Central memory CD4-positive, alpha-beta T cell (primary cell): ENCODE data around the gene MAJIN.

Experiments
- DNase-seq: peaks from one replicate; pipeline ENCODE4 v3.0.0; 2022

The MAJIN gene

DNA sequence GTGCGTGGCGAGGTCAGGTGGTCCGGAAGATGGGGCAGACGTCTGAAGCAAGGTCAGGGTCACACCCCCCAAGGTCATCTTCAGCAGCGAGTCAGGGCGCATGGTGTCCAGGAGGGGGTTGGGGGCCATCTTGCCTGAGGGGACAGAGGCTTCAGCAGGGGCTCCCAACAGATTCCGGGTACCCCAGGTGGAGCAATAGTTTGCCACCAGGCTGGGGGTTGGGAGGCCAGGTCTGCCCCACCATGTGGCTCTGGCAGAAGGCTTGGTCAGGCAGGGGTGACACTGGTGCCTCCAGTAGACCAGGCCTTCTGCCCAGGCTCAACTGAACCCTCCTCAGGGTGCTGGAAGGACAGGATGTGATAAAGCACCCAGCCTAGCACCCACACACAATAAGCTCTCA is 60.8 kb downstream of the MAJIN start:
- DNase-seq: no peak

DNA sequence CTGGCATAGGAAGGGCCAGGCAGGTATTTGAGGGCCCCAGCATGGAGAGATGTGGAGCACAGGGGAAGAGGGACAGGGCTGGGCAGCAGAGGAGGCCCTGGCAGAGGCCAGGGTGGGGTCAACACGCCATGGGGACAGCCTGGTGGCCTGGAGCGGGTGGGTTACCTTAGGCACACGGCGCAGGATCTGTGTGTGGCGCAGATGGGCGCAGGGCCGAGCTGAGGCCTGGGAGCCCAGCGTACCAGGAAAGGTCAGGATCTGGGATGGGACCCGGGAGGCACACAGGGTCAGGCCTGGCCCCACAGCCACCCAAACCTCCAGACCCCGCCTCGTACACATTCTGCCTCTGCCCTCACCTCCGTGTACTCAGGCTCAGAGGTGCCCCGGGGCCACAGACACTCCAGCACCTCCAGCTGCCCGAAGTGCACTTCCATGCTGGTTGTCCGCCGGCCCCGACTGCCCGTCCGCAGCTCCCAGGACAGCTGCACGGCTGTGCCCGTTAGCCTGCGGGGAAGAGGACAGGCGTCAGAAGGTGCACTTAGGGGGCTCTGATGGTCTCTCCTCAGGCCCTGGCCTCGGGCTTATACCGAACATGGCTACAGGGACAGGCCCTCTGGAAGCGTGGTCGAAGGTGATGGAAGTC is 61.3 kb downstream of the MAJIN start:
- DNase-seq: no peak

DNA sequence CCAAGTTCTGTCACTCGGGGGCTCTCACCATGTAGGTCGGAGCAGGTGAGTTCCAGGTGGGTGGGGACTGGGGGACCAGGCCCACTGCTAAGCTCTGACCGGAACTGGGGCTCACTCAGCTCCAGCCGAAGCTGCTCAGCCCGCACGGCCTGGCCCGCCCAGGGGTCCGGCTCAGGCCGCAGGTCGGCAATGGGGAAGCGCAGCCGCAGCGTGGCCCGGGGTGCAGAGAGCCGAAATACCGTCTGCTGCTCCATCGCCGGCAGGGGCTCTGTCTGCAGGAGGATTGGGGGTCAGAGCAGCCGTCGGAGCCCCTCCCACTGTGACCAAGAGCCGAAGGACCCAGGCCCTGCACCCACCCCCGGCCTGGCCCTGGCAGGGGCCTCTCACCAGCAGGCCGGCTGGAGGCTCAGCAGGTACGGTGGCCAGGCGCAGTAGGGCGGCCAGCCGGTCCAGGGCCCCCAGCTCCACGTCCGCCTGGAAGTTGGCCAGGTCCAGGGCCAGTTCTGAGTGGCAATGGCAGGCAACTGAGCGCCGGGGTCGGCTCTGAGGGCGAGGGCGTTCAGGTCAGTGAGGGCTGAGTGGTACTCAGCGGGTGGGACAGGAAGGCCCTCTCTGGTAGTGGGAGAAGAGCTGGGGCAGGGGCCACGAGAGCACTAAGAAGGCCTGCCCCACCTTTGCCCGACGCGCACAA is 62.1 kb downstream of the MAJIN start:
- no peak for DNase-seq

DNA sequence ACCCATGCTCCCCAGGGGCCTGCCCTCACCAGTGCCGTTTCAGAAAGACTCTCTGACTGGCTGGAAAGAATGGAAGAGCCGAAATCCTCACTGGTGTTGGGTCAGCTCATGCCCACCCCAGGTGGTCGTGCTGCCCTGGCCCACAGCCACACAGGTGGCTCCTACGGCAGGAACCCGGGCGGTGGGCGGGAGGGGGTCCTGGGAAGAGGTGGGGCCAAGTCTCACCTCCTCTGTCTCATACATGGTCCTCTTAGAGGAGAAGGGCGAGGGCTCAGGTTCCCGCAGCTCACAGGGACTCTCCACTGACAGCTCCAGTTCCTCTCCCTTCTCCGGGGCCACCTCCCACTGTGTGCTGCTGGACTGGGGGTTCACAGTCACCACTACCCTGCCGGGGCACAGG is 63.1 kb downstream of the MAJIN start:
- no peak for DNase-seq

DNA sequence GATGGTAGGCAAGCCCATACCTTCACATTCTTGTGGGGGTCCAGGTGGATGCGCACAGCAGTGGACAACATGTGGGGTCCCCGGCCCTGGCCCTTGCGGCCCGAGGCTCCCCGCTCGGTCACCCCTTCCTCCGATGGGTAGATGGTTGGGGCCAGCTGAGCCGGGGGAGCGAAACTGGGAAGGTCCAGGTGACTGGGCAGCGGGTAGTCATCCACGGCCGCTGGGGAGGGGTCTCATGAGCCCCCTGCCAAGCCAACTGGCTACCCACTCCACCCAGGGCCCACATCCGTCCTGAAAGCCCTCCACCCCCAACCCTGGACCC is 65.6 kb downstream of the MAJIN start:
- no peak for DNase-seq

DNA sequence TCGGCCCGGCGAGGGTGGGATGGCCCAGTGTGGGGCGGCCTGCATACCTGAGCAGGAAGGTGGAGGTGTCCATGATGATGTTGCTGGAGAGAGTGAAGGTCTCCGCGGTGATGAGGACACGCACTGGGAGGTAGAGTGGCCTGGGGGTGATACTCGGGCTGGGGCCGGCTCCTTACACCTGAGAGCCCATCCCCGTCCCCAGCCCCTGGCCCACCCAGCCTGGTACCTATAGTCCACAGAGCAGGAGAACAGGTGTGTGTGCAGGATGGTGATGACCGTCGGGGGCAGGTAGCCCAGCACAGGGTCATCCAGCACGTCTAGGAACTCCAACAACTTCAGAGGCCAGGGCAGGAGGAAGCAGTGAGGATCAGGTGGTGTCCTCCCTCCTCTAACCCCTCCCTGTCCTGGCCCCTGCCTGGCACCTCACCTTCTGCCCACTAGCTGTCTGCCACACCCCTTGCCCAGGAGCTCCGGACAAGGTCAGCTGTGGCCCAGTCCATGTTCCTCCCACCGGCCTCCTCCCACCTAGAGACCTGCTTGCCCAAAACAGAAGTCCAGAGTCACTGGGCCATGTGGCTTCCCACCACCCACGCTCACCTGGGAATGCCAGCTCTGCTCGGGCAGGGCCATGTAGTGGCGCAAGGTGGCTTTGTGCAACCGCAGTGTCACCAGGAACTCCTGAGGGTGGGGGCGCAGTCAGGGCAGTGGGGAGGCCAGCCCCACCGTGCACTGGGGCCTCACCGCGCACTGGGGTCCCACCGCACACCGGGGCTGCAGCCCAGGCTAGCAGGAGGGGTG is 66.2 kb downstream of the MAJIN start:
- DNase-seq: no peak

DNA sequence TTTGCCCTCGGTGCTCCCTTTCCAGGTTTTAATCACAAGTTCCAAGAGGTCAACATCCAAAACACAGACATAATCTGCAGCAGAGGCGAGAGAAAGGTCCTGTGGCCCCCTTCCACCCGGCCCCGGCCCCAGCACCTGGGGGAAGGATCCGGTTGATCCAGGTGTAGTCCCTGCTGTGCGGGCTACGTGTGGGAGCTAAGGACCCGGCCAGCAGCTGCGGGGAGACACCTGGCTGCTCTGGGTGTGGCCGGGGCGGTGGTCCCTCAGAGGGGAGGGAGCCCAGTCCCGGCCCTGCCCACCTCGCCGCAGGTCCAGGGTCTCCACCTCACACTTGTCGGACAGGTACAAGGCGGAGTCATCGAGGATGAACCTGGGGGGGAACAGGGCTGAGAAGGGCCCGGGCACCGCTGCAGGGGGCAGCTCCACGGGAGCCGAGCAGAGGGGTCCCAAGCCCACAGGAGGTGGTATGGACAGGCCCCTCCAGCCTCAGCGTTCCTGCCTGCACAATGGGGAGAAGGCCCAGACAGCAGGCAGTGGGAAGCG is 68.5 kb downstream of the MAJIN start:
- no peak for DNase-seq

DNA sequence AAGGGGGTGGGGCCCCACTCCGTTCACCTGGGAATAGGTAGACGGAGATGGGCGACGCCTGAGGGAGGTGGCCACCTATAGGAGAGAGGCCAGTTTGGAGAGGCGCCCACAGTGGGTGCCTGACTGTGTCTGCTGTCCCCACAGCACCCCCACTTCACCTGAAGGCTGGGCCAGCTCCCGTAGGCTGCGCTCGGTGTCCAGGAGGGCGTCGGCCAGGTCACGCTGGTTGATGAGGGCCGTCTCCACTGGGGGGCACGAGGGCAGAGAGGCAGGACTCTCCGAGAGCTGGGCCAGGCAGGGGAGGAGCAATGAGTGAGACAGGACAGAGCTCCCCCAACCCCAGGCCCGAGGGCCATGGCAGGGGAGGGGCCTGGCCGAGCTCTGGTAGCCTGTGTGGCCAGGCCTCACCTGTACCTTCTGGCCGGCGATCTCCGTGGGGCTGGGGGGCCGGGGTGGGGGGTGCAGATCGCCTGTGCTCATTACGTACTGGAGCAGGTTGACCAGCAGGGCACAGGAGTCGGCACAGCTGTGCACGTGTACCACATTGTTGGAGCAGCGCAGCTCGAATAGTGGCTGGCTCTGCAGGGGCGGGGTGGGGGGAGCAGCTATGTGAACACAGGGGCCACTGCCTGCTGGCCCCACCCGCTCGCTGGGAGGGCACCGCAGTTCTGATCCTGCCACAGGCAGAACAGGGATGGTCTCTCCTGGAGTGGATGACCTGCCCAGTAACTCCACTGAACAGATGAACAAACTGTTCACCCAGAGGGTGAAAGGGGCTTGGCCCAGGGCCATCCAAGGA is 69.6 kb downstream of the MAJIN start:
- no peak for DNase-seq

DNA sequence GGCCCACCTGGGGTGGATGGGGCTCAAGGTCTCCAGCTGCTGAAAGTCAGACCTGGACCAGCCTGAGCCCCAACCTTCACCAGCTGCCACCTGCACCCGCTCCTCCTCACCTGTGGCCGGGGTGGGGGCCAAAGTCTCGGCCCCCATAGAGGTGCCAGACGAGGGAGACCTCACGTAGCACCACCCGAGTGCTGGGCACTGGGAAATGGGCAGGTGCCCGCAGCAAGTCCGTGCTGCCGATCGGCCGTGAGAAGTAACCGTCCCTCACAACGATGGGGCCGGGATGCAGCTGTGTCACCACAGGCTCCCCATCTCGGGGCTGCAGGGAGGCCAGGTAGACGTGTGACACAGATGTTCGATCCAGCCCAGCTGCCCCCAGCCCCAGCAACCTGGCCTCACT is 71.1 kb downstream of the MAJIN start:
- DNase-seq: no peak

DNA sequence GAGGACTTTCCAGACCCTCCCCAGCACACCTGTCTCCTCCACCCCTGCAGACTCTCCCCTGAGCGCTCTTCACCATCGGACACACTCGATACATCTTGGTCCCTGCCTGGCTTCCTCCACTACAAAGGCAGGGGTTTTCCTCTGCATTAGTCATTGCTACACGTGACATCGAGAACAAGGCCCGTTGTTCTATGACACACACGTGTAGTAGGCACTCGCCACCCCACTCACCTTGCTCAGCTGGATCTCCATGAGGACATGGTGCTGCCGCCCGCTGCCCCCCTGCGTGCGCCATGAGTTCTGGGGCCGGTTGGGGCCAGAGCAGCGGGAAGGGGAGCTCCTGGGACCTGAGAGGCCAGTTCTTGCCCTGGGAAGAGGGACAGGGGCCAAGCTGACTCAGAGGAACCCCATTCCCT is 71.6 kb downstream of the MAJIN start:
- peak; percentile 83 for DNase-seq

DNA sequence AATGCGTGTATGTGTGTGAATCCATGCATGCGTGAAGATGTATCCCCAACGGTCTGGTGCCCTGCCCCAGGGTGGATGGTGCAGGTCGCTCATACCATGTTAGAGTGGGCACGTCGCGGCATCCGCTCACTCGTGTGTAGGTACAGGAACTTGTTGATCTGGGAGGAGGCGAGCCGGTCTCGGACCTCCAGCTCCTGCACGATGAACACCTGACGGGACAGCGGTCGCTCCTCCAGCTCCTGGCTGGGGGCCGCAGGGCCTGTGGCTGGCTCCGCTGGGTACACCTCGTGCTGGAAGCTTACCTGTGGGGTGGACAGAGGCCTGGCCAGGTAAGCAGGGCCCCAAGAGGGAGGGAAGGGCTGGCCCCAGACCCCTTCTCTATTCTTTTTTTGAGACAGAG is 73.4 kb downstream of the MAJIN start:
- DNase-seq: no peak

DNA sequence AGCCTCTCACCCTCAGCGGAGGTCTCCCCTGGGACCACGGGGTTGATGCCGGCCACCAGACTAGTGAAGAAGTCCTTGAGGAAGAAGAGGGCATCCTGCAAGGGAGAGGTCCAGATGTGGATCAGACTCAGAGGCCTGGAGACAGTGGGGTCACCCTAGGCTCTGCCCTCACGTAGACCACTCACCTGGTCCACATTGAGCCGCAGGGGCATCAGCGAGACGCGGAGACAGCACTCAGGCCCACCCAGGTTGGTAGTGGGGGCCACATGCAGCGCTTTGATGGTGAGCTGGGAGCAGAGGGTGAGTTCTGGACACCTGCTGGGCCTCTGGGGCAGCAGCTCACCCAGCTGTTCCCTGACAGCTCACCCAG is 73.8 kb downstream of the MAJIN start:
- no peak for DNase-seq

DNA sequence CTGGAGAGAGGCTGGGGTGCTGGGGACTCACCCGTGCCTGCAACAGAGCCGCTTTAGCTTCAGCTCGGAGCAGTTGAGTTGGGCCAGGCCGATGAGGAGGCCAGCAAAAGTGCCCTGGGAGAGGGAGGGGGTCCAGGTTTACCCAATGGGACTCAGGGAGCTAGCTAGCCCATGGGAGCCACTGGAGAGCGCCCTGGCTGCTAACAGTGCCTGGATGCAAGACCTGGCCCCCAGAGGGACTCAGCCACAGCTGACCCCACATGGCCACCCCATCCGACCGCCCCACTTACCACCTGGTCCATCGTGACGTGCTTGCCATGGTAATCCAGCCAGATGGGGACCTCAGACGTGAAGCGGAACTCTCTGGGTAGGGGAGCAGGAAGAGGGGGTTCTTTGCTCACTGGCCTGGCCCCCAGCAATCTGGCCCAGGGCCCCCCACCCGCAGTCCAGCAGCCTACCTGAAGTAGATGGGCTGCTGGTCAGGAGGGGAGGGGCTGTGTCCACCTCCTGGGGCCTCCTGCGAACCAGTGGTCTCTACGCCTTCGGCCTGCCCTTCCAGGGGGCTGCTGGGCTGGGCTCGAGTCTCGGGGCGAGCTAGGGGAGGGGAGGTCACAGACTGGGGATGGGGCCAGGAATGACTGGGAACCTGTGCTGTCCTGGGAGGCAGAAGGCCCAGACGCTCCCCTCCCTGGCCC is 74.4 kb downstream of the MAJIN start:
- no peak for DNase-seq

DNA sequence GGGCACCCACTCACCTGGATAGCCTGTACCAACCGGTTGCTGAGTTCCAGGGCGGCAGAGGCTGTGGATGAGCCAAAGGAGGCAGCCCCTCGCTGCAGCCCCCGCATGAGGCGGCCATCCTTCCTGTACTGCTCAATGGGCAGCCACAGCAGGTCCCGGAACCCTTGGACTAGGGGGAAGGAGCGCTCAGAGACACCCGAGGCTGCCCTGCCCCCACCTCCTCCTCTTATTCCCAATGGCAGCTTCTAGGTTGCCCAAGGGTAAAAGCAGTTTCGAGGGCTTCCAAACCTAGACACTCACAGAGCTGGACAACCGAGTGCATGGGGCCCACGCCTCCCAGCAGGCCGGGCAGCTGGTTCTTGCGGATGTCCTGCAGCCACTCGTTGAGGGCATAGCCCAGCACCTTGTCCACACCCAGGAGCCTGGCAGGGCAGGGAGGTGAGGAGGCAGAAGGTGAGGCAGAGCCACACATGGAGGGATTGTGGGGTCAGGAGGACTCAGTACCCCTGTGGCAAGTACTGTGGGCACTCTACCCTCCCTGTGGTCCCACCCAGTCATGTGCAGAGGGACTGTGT is 75.4 kb downstream of the MAJIN start:
- DNase-seq: no peak

DNA sequence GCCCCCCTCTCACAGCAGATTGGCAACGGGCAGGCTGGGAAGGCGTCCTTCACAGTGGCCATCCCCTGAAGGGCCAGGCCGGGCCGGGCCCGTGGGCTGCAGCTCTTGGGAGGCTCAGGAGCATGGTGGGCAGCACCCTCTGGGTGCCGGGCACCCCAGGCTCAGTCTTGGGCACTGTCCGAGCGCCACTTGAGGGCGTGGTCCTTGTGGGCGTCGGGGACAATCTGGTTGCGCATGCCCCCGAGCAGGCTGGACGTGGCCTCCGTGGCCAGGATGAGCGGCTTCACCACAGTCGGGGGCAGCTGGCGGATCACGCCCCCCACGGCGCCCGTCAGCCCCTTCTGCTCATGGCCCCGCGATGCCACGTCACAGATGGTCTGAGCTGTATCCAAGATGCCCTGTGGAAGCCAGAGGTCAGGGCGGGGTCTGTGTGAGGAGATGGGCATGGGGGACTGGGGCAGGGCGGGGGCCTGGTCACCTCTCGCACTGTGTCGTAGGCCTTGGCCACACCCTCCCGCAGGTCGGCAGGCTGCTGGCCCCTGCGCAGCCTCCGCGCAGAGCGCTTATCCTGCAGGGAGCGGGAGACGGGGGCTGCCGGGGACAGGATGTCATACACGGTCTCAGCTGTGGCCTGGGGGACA is 77.0 kb downstream of the MAJIN start:
- DNase-seq: no peak

DNA sequence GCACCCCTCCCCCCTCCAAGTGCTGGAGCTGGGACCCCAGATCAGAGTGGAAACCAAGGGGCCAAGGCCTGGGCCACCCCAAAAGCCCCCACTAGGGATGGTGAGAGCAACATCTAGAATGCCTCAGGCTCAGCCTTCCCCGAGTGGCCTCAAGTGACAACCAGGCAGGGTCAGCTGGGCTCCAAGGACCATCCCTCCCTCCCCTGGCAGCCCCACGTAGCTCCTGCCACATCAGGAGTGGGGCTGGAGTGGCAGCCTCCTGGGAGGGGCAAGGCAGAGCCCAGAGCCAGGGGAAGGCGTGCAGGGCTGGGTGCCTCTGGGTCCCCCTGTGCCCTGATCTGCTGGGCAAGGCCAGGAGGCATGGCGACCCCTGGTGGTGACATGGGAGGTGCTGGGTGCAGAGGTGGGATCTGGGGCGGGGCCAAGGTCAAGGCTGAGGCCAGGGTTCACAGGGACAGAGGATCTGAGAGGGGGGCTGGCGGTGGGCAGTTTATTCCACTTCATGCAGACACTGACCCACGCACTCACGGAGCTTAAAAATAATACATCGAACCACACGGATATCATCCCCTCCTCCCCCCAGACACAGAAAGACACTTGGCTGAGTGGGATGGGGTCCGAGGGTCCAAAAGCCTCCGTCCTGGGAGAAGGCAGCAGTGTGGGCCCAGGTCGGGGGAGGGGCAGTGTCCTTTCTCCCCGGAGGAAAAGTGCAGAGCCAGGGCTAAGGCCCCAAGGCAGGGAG is 77.7 kb downstream of the MAJIN start:
- DNase-seq: peak; percentile 80

DNA sequence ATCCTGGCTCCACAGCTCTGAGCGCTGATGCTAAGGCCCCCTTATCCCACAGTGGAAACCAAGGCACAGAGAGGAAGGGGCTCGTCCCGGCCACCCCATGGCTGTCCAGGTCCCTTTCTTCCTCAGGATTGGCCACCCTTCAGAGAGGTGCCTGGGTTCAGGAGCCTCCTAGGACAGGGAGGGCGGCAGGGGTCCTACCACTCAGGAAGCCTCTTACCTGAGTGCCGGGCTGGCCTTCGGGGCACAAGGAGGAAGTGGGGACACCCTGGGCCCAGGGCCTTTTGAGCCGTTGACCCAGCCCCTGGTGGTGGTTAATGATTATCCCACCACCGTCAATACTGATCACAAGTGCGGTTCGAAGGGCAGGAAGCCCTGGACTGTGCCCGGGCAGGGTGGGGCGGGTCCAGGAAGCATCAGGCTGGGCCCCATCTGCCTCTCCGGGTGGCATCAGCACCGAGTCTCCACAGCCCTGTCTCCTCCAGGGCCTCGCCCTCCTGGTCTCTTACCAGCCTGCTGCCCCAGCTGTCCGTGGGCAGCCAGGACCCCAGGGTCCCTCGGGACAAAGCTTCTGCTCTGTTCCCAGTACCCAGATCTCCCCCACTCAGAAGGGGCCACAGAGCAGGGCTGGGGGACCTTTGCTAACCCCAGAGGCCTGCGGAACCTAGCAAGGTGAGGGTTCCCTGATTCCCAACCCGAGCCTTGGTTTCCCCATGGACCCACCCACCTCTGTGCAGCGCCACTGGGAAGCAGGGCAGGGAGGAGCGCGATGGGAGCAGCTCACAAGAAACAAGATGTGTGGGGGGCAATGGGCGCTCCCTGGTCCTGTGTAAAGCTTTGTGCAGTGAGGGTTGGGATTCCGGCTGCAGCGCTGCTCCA is 78.5 kb downstream of the MAJIN start:
- DNase-seq: no peak

DNA sequence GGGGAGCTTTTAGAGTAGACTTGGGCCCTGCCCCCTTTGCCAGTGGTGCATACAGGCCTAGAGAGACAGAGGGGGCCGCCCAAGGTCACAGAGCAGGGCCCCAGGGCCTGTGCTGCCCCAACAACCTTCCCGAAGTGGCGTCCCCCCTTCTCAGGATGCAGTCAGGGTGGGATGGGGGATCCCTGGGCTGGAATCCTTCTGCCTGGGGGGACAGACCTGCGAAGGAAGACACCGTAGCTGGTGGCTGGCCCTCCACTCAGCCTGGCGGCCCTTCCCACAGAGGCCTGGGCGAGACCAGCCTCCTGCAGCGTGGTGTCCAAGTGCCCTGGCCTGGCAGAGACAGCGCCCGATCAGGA is 79.1 kb downstream of the MAJIN start:
- DNase-seq: no peak

DNA sequence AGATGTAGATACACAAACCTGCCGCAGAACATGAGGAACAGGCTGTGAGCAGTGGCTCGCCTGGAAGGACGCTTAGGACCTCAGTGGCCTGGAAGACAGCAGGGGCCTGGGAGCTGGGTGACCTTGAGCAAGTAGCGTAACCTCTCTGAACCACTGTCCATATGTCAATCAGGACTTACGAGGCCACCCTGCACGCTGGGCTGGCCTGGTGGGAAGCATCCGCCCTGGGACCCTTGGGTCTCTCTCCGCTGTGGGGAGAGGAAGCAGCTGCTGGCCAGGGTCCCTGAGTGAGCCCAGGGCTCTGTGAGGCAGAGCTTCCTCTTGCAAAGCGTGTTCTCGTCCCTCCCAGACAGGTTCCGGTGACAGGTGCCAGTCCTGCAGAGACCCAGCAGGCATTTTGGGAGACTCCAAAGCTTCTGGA is 79.5 kb downstream of the MAJIN start:
- DNase-seq: no peak

DNA sequence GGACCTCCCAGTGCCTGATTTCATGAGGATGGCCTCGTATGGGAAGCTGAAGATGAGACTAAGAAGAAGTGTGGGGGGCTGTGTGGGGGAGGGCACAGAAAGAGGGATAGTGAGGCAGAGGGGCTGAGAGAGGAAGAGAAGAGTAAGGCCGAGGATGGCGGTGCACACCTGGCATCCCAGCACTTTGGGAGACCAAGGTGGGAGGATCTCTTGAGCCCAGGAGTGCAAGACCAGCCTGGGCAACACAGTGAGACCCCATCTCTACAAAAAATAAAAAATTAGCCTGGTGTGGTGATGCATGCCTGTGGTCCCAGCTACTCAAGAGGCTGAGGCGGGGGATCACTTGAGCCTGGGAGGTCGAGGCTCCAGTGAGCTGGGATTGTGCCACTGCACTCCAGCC is 80.0 kb downstream of the MAJIN start:
- no peak for DNase-seq
